Adrenal gland (tissue), 12 donors: ENCODE data around the gene KCNMA1. TPM values are rescaled to one million over a fixed set of nuclear protein-coding genes. Genes with fewer than 3 reads are reported as not detected.
"Not testable (repeated sequence)": the region's sequence is repeated elsewhere in the genome, so short reads cannot be mapped to it uniquely, and the experiment has no call there.

Experiments used
- DNase-seq, 7 donors: peaks; one replicate each; pipeline ENCODE4 v3.0.0-alpha.2; 2019 to 2020
- H3K27ac ChIP-seq, 5 donors: fragments of 200-600 bp; sonication (generic) in 4 of 5; 1 replicate in 3 of 5; 2 replicates in 2 of 5; pipeline versions ENCODE4 v1.5.1 to v1.8.0; 2016 to 2020; ENCODE audit warnings: mild to moderate bottlenecking in 1 of 5
- H3K27me3 ChIP-seq: fragments of 200-600 bp; 2 replicates; pipeline ENCODE4 v1.8.0; 2021
- H3K36me3 ChIP-seq, 2 donors: fragments of 200-600 bp; replicated peaks in 1 of 2; 1 replicate in 1 of 2; 2 replicates in 1 of 2; pipeline versions ENCODE4 v1.5.1 to v1.8.0; 2018 to 2022
- H3K4me1 ChIP-seq, 2 donors: fragments of 200-600 bp; replicated peaks in 1 of 2; 1 replicate in 1 of 2; 2 replicates in 1 of 2; pipeline versions ENCODE4 v1.5.1 to v1.8.0; 2018 to 2021
- H3K4me3 ChIP-seq, 4 donors: fragments of 200-600 bp; sonication (generic) in 3 of 4; one replicate each; pipeline ENCODE4 v1.5.1; 2016 to 2018
- H3K9me3 ChIP-seq, 3 donors: fragments of 200-600 bp; sonication (generic) in 1 of 3; replicated peaks in 1 of 3; 1 replicate in 2 of 3; 2 replicates in 1 of 3; pipeline versions ENCODE4 v1.5.1 to v1.8.0; 2016 to 2021
- POLR2A ChIP-seq, 2 donors: fragments of 450-650 bp; IDR thresholded peaks; one replicate each; pipeline ENCODE4 v1.6.1; 2017; ENCODE audit warnings: antibody characterized with exemption in 2 of 2, mild to moderate bottlenecking in 2 of 2, moderate library complexity in 1 of 2
- WGBS, 4 donors: extraction: QIAGEN DNeasy Blood & Tissue Kit in 2 of 4; methylation state at CpG; one replicate each; pipeline versions ENCODE4 v1.1.5 to v1.1.7; 2013 to 2017; 5-methylcytosine and 5-hydroxymethylcytosine counted together
- intact Hi-C, 2 donors: fragments of 100-400 bp; cut with DNase I; formaldehyde crosslinking; loops; one replicate each; pipeline versions ENCODE4 v1.14.1 to v1.15.0; 2022 to 2023
- polyA plus RNA-seq, 3 donors: library from polyadenylated mRNA; stranded (reverse); fragments of 200-250 nt in 2 of 3; fragments of 350-450 nt in 1 of 3; fragmentation: Illumina TruSeq in 1 of 3; extraction: RNeasy Lipid Tissue Mini Kit (QIAGEN cat#74804) in 1 of 3; gene quantifications; one replicate each; pipeline ENCODE4 v1.2.3, GENCODE V29; 2013 to 2014
- total RNA-seq, 9 donors: library from RNA; depleted of rRNA in 4 of 9; stranded (reverse); fragments of >200 nt in 4 of 9; fragments of 120-200 nt in 1 of 9; fragmentation: NEBNext Ultra II Directional in 1 of 9; extraction: Animal tissue kit (Norgen Biotek cat#: 25700) in 1 of 9; gene quantifications; one replicate each; pipeline versions ENCODE4 v1.1.0 to v1.2.4, GENCODE V29; 2013 to 2023
- TF ChIP-seq, protein P1 (sequence below), 6 experiments: fragments of 450-650 bp in 4 of 6; fragments of 200-600 bp in 2 of 6; sonication (generic) in 1 of 6; IDR thresholded peaks; 1 replicate in 5 of 6; 2 replicates in 1 of 6; pipeline versions ENCODE4 v1.5.1 to v1.8.0; 2016 to 2021; ENCODE audit warnings: antibody characterized with exemption in 6 of 6, mild to moderate bottlenecking in 2 of 6, moderate library complexity in 1 of 6
- donor health status: healthy with polysubstance abuse.
- donor health status: Bipolar disorder and iron deficiency.
- donor health status: DM: yes; HTN: yes; CAD: no.
- donor health status: DM: no; HTN: no; CAD: no.
- donor health status: DM: no; HTN: no; CAD: no.
- donor health status: DM: yes; HTN: yes; CAD: no.

KCNMA1 gene
- total and polyA plus RNA-seq, 12 donors, result 6.4 to 37.7 (median 13.4) TPM

DNA sequence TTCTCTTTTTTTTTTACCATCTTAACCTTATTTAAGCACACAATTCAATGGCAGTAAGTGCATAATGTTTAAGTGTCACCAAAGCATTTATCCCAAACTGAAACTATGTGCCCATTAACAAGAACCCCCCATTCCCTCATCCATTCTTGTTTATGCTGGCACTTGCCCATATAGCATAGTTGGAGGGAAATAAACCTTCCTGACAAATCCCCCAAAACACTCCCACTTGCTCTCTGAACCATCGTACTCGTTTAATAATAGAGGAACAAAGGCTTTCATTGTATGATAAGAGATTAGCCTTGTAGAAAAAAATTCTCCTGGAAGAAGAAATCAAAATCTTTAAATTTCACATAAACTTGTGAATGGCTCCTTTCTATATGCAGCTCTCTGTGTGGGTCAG is 26.4 kb upstream of the KCNMA1 start:
- no peaks in the 10 kb centered on the region for H3K9me3 ChIP-seq
- DNase-seq, result no peak
- H3K4me3 ChIP-seq, result no peak overlapping the region
- TF ChIP-seq, protein P1, sequence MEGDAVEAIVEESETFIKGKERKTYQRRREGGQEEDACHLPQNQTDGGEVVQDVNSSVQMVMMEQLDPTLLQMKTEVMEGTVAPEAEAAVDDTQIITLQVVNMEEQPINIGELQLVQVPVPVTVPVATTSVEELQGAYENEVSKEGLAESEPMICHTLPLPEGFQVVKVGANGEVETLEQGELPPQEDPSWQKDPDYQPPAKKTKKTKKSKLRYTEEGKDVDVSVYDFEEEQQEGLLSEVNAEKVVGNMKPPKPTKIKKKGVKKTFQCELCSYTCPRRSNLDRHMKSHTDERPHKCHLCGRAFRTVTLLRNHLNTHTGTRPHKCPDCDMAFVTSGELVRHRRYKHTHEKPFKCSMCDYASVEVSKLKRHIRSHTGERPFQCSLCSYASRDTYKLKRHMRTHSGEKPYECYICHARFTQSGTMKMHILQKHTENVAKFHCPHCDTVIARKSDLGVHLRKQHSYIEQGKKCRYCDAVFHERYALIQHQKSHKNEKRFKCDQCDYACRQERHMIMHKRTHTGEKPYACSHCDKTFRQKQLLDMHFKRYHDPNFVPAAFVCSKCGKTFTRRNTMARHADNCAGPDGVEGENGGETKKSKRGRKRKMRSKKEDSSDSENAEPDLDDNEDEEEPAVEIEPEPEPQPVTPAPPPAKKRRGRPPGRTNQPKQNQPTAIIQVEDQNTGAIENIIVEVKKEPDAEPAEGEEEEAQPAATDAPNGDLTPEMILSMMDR (IDR thresholded peaks at IDR 0.05), result no peak
- TF ChIP-seq POLR2A (IDR thresholded peaks at IDR 0.05), result no peak
- no peaks in the 10 kb centered on the region for H3K4me1 ChIP-seq
- H3K27me3 ChIP-seq, result no peaks in the 10 kb centered on the region
- intact Hi-C loops, result no loop called here
- H3K36me3 ChIP-seq, result no peaks in the 10 kb centered on the region
- 42 to 65% (median 54%) methylated on average over 2 of the region's 2 CpGs for WGBS, 4 donors
- no peak overlapping the region for H3K27ac ChIP-seq

DNA sequence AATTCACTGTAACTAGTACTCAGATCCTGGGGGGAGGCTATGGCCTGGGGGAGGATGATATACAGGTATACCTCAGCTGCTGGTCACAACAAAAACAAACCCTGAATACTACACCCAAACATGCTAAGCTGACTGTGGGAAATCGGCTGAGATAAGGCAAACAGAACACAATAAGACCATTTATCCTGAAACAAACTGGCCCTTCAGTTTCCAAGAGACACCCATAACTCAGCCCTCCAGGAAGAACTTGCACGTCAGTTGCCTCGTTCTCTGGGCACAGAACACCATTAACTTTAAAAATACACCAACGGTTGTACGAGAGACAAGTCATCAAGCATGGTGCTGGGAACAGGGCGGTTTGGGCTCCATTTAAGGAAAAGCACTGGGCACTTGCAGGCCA is 24.1 kb upstream of the KCNMA1 start:
- TF ChIP-seq, protein P1 (IDR thresholded peaks at IDR 0.05), result no peak
- TF ChIP-seq POLR2A (IDR thresholded peaks at IDR 0.05), result no peak
- no peaks in the 10 kb centered on the region for H3K9me3 ChIP-seq
- H3K27me3 ChIP-seq, result no peaks in the 10 kb centered on the region
- no peaks in the 10 kb centered on the region for H3K4me1 ChIP-seq
- 63 to 71% (median 68%) methylated on average over 6 of the region's 6 CpGs for WGBS, 4 donors
- no peak overlapping the region for H3K27ac ChIP-seq
- intact Hi-C loops, result no loop called here
- no peak for DNase-seq
- H3K4me3 ChIP-seq, result no peak overlapping the region
- H3K36me3 ChIP-seq, result no peaks in the 10 kb centered on the region

DNA sequence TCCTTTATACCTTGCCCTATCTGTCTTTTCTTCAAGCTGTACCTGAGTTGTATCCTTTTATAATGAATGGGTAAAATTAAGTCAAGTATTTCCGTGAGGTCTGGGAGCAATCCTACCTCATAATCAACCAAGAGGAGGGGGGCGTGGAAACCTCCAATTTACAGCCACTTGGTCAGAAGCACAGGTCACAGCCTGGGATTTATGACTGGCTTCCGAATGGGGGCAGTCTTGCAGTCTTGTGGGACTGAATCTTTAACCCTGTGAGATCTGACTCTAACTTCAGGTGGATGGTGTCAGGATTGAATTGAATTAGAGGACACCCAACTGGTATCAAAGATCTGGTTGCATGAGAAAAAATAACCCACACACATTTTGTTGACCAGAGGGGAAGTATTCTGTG is 23.5 kb upstream of the KCNMA1 start:
- Histone ChIP-seq H3K27me3 (no peaks in the 10 kb centered on the region), H3K27ac (no peak overlapping the region), H3K36me3 (no peaks in the 10 kb centered on the region), H3K9me3 (no peaks in the 10 kb centered on the region), H3K4me3 (no peak overlapping the region), H3K4me1 (no peaks in the 10 kb centered on the region)
- no peak for TF ChIP-seq POLR2A (IDR thresholded peaks at IDR 0.05)
- TF ChIP-seq, protein P1 (IDR thresholded peaks at IDR 0.05), result no peak
- intact Hi-C loops, result no loop called here
- DNase-seq, result no peak
- WGBS, 4 donors, result 55 to 66% (median 57%) methylated on average over 3 of the region's 3 CpGs

DNA sequence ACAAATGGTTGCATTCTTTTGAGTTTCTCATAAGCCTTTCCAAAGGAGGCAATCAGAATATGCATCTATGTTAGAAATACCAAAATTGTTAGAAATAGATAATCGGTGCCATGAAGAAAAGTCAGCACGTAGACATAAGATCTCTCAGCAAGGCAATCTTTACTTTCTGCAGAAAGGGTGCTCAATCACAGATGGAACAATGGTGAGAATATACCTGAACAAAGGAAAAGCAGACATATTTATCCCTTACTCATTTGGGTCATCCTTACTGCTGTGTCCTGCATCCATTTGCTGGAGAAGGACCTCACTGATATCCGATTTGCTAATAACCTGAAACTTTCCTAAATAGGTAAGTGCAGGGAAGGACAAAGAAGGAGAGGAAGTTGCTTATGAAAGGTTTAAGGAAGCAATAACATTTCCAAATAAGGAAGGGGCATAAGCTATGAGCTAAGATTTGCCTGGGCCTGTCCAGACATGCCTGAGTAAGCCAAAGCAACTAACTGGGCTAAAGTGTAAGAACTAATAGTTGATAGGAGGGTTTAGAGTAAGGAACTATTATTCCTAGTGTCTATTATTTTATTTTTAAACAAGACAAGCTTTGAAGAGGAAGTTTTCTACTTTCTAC is 21.6 kb upstream of the KCNMA1 start:
- DNase-seq, H3K4me3 ChIP-seq, H3K27me3 ChIP-seq, H3K36me3 ChIP-seq, intact Hi-C loops, H3K9me3 ChIP-seq, H3K27ac ChIP-seq, H3K4me1 ChIP-seq: not testable (repeated sequence)
- 85 to 94% (median 93%) methylated on average over 3 of the region's 3 CpGs for WGBS, 4 donors

DNA sequence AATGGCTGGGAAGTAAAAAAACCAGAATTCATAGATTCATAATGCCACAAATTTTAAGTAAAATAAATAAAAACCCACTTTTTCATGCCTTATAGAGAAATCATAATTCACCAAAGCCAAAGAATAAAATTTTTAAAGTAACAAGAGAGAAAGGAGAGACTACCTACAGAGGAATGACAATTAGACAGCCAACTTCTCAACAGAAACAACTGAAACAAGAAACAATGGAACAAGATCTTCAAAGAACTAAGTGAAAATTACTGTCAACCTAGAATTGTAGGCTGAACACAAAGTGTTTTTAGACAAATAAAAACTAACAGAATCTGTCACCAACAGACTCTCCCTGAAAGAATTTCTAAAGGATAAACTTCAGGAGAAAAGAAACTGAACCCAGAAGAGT is 15.6 kb upstream of the KCNMA1 start:
- Histone ChIP-seq H3K4me1 (no peaks in the 10 kb centered on the region), H3K4me3 (no peak overlapping the region), H3K9me3 (no peaks in the 10 kb centered on the region), H3K27me3 (no peaks in the 10 kb centered on the region), H3K27ac (no peak overlapping the region), H3K36me3 (no peaks in the 10 kb centered on the region)
- intact Hi-C loops, result no loop called here
- TF ChIP-seq, protein P1 (IDR thresholded peaks at IDR 0.05), result no peak
- no peak for TF ChIP-seq POLR2A (IDR thresholded peaks at IDR 0.05)
- DNase-seq, result no peak
